WTC11 (cell line): ENCODE measurements around the gene TANGO2. TPM values are rescaled to one million over a fixed set of nuclear protein-coding genes. Genes with fewer than 3 reads are reported as not detected.

Source experiments
- ATAC-seq: fragments of 200-7000 bp; cut with Tn5 transposase; 2 replicates; pipeline ENCODE4 v1.10.0; 2021; ENCODE audit warnings: mild to moderate bottlenecking, moderate library complexity
- CTCF ChIA-PET: fragments of 300-600 bp; sonication (Branson Sonifier 250); formaldehyde crosslinking; loops from one replicate; lab custom pipeline; 2021; ENCODE audit warnings: antibody characterized with exemption; lab: Charles Lee
- POLR2A ChIA-PET: fragments of 350-600 bp; sonication (Branson Sonifier 250); formaldehyde crosslinking; loops from one replicate; lab custom pipeline; 2021; ENCODE audit warnings: antibody characterized with exemption; lab: Charles Lee
- DNase-seq: peaks from one replicate; pipeline ENCODE4 v3.0.0; 2021; ENCODE audit warnings: low spot score
- H3K27ac Mint-ChIP-seq: 2 replicates; pipeline ENCODE4 v1.8.0; 2021; ENCODE audit warnings: mixed read lengths
- H3K27me3 Mint-ChIP-seq: 2 replicates; pipeline ENCODE4 v1.8.0; 2021; ENCODE audit warnings: low read depth, mild to moderate bottlenecking, moderate library complexity, mixed read lengths
- H3K36me3 Mint-ChIP-seq: 2 replicates; pipeline ENCODE4 v1.8.0; 2021; ENCODE audit warnings: mixed read lengths
- H3K4me1 Mint-ChIP-seq: 2 replicates; pipeline ENCODE4 v1.8.0; 2022; ENCODE audit warnings: mixed read lengths
- H3K4me3 Mint-ChIP-seq: 2 replicates; pipeline ENCODE4 v1.8.0; 2021; ENCODE audit warnings: mild to moderate bottlenecking, moderate library complexity, mixed read lengths
- H3K9me3 Mint-ChIP-seq: 2 replicates; pipeline ENCODE4 v1.8.0; 2021; ENCODE audit warnings: mixed read lengths
- CREB1 ChIP-seq: sonication (generic); formaldehyde crosslinking; IDR thresholded peaks from 2 replicates; pipeline ENCODE4 v1.8.0; 2023; ENCODE audit warnings: mild to moderate bottlenecking, missing genetic modification reagents
- CREM ChIP-seq: sonication (generic); formaldehyde crosslinking; IDR thresholded peaks from 2 replicates; pipeline ENCODE4 v1.8.1; 2022; ENCODE audit warnings: mild to moderate bottlenecking, missing genetic modification reagents, moderate library complexity
- ETV6 ChIP-seq: sonication (generic); formaldehyde crosslinking; IDR thresholded peaks from 2 replicates; pipeline ENCODE4 v1.8.1; 2022; ENCODE audit warnings: mild to moderate bottlenecking, missing genetic modification reagents
- HMGA2 ChIP-seq: fragments of 250-450 bp; sonication (Bioruptor Pico); IDR thresholded peaks from 2 replicates; pipeline ENCODE4 v1.4.0; 2021; ENCODE audit warnings: mild to moderate bottlenecking, moderate library complexity
- NFATC4 ChIP-seq: fragments of 250-450 bp; sonication (Bioruptor Pico); IDR thresholded peaks from 2 replicates; pipeline ENCODE4 v1.9.0; 2021; ENCODE audit warnings: mild to moderate bottlenecking
- ZNF121 ChIP-seq: sonication (generic); formaldehyde crosslinking; IDR thresholded peaks from 2 replicates; pipeline ENCODE4 v1.8.0; 2023; ENCODE audit warnings: missing genetic modification reagents
- ZNF317 ChIP-seq: sonication (generic); formaldehyde crosslinking; IDR thresholded peaks from 2 replicates; pipeline ENCODE4 v1.8.1; 2023; ENCODE audit warnings: low read depth, mild to moderate bottlenecking, moderate library complexity, missing genetic modification reagents, borderline replicate concordance
- total RNA-seq: library from RNA; stranded (reverse); gene quantifications from 3 replicates; pipeline ENCODE4 v1.2.3, GENCODE V29; 2021
- TF ChIP-seq, protein P1 (sequence below): sonication (generic); formaldehyde crosslinking; IDR thresholded peaks from 2 replicates; pipeline ENCODE4 v1.8.1; 2023; ENCODE audit warnings: mild to moderate bottlenecking, moderate library complexity, missing genetic modification reagents
- TF ChIP-seq, protein P2 (sequence below): sonication (generic); formaldehyde crosslinking; IDR thresholded peaks from 2 replicates; pipeline ENCODE4 v1.8.1; 2023; ENCODE audit warnings: mild to moderate bottlenecking, missing genetic modification reagents
- TF ChIP-seq, protein P3 (sequence below): sonication (generic); formaldehyde crosslinking; conservative IDR thresholded peaks from 2 replicates; pipeline ENCODE4 v1.8.1; 2022; ENCODE audit warnings: mild to moderate bottlenecking, missing genetic modification reagents
- TF ChIP-seq, protein P4 (sequence below): sonication (generic); formaldehyde crosslinking; IDR thresholded peaks from 2 replicates; pipeline ENCODE4 v1.8.0; 2023; ENCODE audit warnings: missing genetic modification reagents, mild to moderate bottlenecking, borderline replicate concordance
- TF ChIP-seq, protein P5 (sequence below): sonication (generic); formaldehyde crosslinking; IDR thresholded peaks from 2 replicates; pipeline ENCODE4 v1.8.0; 2022; ENCODE audit warnings: mild to moderate bottlenecking, missing genetic modification reagents
- TF ChIP-seq, protein P6 (sequence below): fragments of 250-450 bp; sonication (Bioruptor Pico); IDR thresholded peaks from 2 replicates; pipeline ENCODE4 v1.9.0; 2021; ENCODE audit warnings: moderate library complexity, mild to moderate bottlenecking, inconsistent platforms, borderline replicate concordance
- TF ChIP-seq, protein P7 (sequence below): fragments of 250-450 bp; sonication (Bioruptor Pico); IDR thresholded peaks from 2 replicates; pipeline ENCODE4 v2.1.2; 2022; ENCODE audit warnings: mild to moderate bottlenecking, moderate library complexity
- TF ChIP-seq, protein P8 (sequence below): fragments of 250-450 bp; sonication (Bioruptor Pico); conservative IDR thresholded peaks from 2 replicates; pipeline ENCODE4 v1.9.0; 2021; ENCODE audit warnings: mild to moderate bottlenecking

TANGO2 gene
- total RNA-seq, 1 experiment from 2014 or later = 14.8 TPM

DNA sequence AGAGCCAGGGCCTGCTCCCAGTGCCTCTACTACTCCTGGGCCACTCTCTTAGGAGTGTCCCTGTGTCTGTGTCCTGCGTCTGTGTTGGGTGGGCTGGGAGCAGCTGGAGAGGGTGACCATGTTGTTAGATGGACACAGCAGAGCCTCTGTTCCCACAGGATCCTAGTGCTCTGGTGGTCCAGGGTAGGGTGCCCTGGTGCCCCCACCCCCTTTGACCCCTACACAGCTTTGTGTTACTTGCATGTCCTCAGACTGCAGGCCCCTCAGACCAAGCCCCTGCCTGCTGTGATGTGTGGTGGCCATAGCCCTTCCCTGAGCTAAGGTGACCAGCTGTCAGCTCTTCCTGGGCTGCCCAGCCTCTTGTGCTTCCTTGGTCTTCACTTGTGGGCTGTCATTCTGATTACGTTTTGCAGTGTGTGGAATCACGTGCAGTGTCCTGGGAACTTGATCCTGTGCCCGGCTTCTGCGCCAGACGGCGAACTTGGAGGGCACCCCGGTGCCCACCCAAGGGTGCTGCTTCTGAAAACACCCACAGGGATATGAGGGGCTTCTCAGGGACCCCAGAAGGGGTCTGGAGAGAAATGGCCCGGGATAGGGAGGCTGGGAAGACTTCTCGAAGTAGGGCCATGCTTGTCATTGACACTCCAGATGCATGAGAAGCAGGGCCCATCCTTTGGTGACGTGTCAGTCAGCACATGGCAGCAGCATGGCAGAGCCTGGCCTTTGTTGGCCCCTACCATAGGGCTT lies 1.5 kb downstream of the TANGO2 start:
- H3K27me3 Mint-ChIP-seq = peaks cover 36% of the 10 kb centered on the region
- no peak overlapping the region for H3K27ac Mint-ChIP-seq
- no peak for DNase-seq
- CTCF ChIA-PET = interaction anchor here (0.6 to 3.4 kb wide), 5 partner anchors 9 to 69 kb away, joined by 3 to 15 read pairs (median 7); no protein-coding TSS in a partner anchor
- H3K36me3 Mint-ChIP-seq = no peaks in the 10 kb centered on the region
- TF ChIP-seq, protein P1, sequence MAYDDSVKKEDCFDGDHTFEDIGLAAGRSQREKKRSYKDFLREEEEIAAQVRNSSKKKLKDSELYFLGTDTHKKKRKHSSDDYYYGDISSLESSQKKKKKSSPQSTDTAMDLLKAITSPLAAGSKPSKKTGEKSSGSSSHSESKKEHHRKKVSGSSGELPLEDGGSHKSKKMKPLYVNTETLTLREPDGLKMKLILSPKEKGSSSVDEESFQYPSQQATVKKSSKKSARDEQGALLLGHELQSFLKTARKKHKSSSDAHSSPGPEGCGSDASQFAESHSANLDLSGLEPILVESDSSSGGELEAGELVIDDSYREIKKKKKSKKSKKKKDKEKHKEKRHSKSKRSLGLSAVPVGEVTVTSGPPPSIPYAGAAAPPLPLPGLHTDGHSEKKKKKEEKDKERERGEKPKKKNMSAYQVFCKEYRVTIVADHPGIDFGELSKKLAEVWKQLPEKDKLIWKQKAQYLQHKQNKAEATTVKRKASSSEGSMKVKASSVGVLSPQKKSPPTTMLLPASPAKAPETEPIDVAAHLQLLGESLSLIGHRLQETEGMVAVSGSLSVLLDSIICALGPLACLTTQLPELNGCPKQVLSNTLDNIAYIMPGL = no peak
- TF ChIP-seq, protein P2, sequence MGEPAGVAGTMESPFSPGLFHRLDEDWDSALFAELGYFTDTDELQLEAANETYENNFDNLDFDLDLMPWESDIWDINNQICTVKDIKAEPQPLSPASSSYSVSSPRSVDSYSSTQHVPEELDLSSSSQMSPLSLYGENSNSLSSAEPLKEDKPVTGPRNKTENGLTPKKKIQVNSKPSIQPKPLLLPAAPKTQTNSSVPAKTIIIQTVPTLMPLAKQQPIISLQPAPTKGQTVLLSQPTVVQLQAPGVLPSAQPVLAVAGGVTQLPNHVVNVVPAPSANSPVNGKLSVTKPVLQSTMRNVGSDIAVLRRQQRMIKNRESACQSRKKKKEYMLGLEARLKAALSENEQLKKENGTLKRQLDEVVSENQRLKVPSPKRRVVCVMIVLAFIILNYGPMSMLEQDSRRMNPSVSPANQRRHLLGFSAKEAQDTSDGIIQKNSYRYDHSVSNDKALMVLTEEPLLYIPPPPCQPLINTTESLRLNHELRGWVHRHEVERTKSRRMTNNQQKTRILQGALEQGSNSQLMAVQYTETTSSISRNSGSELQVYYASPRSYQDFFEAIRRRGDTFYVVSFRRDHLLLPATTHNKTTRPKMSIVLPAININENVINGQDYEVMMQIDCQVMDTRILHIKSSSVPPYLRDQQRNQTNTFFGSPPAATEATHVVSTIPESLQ (CRISPR knock-in tag) = no peak
- TF ChIP-seq, protein P3, sequence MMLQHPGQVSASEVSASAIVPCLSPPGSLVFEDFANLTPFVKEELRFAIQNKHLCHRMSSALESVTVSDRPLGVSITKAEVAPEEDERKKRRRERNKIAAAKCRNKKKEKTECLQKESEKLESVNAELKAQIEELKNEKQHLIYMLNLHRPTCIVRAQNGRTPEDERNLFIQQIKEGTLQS (CRISPR knock-in tag) = no peak
- TF ChIP-seq ZNF317 (CRISPR knock-in tag) (no peak), CREB1 (CRISPR knock-in tag) (no peak), ETV6 (CRISPR knock-in tag) (no peak), HMGA2 (no peak), ZNF121 (no peak), CREM (CRISPR knock-in tag) (no peak), NFATC4 (CRISPR knock-in tag) (no peak)
- TF ChIP-seq, protein P4, sequence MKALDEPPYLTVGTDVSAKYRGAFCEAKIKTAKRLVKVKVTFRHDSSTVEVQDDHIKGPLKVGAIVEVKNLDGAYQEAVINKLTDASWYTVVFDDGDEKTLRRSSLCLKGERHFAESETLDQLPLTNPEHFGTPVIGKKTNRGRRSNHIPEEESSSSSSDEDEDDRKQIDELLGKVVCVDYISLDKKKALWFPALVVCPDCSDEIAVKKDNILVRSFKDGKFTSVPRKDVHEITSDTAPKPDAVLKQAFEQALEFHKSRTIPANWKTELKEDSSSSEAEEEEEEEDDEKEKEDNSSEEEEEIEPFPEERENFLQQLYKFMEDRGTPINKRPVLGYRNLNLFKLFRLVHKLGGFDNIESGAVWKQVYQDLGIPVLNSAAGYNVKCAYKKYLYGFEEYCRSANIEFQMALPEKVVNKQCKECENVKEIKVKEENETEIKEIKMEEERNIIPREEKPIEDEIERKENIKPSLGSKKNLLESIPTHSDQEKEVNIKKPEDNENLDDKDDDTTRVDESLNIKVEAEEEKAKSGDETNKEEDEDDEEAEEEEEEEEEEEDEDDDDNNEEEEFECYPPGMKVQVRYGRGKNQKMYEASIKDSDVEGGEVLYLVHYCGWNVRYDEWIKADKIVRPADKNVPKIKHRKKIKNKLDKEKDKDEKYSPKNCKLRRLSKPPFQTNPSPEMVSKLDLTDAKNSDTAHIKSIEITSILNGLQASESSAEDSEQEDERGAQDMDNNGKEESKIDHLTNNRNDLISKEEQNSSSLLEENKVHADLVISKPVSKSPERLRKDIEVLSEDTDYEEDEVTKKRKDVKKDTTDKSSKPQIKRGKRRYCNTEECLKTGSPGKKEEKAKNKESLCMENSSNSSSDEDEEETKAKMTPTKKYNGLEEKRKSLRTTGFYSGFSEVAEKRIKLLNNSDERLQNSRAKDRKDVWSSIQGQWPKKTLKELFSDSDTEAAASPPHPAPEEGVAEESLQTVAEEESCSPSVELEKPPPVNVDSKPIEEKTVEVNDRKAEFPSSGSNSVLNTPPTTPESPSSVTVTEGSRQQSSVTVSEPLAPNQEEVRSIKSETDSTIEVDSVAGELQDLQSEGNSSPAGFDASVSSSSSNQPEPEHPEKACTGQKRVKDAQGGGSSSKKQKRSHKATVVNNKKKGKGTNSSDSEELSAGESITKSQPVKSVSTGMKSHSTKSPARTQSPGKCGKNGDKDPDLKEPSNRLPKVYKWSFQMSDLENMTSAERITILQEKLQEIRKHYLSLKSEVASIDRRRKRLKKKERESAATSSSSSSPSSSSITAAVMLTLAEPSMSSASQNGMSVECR (CRISPR knock-in tag) = no peak
- TF ChIP-seq, protein P5, sequence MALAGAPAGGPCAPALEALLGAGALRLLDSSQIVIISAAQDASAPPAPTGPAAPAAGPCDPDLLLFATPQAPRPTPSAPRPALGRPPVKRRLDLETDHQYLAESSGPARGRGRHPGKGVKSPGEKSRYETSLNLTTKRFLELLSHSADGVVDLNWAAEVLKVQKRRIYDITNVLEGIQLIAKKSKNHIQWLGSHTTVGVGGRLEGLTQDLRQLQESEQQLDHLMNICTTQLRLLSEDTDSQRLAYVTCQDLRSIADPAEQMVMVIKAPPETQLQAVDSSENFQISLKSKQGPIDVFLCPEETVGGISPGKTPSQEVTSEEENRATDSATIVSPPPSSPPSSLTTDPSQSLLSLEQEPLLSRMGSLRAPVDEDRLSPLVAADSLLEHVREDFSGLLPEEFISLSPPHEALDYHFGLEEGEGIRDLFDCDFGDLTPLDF (CRISPR knock-in tag) = no peak
- TF ChIP-seq, protein P6, sequence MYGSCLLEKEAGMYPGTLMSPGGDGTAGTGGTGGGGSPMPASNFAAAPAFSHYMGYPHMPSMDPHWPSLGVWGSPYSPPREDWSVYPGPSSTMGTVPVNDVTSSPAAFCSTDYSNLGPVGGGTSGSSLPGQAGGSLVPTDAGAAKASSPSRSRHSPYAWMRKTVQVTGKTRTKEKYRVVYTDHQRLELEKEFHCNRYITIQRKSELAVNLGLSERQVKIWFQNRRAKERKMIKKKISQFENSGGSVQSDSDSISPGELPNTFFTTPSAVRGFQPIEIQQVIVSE (CRISPR knock-in tag) = no peak
- TF ChIP-seq, protein P7, sequence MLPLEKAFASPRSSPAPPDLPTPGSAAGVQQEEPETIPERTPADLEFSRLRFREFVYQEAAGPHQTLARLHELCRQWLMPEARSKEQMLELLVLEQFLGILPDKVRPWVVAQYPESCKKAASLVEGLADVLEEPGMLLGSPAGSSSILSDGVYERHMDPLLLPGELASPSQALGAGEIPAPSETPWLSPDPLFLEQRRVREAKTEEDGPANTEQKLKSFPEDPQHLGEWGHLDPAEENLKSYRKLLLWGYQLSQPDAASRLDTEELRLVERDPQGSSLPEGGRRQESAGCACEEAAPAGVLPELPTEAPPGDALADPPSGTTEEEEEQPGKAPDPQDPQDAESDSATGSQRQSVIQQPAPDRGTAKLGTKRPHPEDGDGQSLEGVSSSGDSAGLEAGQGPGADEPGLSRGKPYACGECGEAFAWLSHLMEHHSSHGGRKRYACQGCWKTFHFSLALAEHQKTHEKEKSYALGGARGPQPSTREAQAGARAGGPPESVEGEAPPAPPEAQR (CRISPR knock-in tag) = no peak
- TF ChIP-seq, protein P8, sequence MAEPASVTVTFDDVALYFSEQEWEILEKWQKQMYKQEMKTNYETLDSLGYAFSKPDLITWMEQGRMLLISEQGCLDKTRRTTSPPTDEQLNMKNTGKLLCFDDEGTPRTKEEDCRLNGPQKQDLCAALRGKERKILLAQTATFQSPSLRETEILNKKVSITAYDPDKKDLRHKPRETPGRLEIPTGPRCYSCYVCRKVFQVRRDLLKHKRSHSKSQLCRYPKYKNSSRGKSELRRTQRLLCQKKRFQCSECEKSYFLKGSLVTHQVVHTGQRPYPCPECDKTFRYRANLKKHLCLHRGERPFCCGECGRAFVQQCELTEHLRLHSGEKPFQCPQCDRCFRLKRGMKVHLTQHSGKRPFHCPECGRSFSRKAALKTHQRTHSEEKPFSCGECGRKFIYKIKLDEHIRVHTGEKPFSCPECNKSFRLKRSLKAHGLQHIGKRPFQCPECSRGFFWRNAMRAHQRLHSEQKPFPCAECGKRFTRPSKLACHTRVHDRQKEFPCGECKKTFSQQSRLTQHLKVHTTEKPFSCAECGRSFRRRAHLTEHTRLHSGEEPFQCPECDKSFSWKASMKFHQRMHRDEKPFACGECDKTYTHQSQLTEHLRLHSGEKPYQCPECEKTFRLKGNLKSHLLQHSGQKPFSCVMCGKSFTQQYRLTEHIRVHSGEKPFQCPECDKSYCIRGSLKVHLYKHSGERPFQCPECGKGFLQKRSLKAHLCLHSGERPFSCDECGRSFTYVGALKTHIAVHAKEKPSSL = no peak
- H3K4me1 Mint-ChIP-seq = peaks cover 10% of the 10 kb centered on the region
- POLR2A ChIA-PET = no interaction called here
- H3K4me3 Mint-ChIP-seq = peak overlapping the region; percentile 86
- ATAC-seq = no peak
- no peaks in the 10 kb centered on the region for H3K9me3 Mint-ChIP-seq
